Neuron (in vitro differentiated cells): ENCODE measurements around the gene DPH6.

Experiments used
- H2AFZ ChIP-seq: one replicate; pipeline ENCODE4 v1.6.1; 2013; ENCODE audit warnings: low read depth, mild to moderate bottlenecking, inconsistent platforms, low read length, moderate library complexity
- H3K27me3 ChIP-seq: one replicate; pipeline ENCODE4 v1.6.1; 2013; ENCODE audit warnings: low read length; ENCODE audit not compliant: insufficient read depth
- H3K36me3 ChIP-seq: one replicate; pipeline ENCODE4 v1.6.1; 2013; ENCODE audit warnings: low read length; ENCODE audit not compliant: insufficient read depth
- H3K4me1 ChIP-seq: one replicate; pipeline ENCODE4 v1.6.1; 2013; ENCODE audit warnings: low read length; ENCODE audit not compliant: insufficient read depth
- H3K4me3 ChIP-seq: 2 replicates; pipeline ENCODE4 v1.5.1; 2013; ENCODE audit warnings: mild to moderate bottlenecking, low read length, moderate library complexity
- H3K9me3 ChIP-seq: one replicate; pipeline ENCODE4 v1.6.1; 2013; ENCODE audit warnings: low read length

Gene DPH6

DNA sequence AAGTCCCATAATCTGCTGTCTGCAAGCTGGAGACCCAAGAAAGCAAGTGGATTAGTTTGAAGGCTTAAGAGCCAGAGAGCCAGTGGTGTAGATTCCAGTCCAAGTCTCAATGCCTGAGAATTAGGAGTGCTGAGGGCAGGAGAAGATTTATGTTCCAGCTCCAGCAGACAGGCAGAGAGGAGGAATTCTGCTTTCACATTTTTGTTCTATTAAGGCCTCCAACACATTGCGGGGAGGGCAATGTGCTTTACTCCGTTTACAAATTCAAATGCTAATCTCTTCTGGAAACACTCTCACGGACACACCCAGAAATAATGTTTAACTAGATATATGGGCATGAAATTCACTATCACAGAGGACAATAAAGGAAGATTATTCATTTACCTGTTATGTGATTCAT, 54.0 kb downstream of the DPH6 start:
- Histone ChIP-seq H3K36me3 (no peaks in the 10 kb centered on the region), H3K4me3 (no peak overlapping the region), H2AFZ (no peak overlapping the region), H3K4me1 (no peaks in the 10 kb centered on the region), H3K27me3 (no peaks in the 10 kb centered on the region), H3K9me3 (peaks cover 5% of the 10 kb centered on the region)

DNA sequence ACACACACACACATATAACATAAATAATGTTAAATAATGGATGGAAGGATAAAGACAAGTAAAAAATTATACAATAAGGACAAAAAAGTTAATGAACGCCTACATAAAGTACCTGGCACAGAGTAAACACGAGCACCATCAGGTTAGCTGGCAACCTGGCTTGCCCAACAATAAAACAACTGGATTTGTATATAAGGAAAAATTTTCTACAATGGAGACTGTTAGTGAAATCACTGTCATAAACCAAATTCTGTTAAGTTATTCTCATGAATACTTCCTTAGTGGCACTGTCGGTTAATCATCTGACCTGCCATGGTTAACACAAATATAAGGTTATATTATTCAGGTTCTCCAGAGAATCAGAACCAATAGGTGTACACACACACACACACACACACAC, 54.8 kb downstream of the DPH6 start:
- Histone ChIP-seq H3K27me3 (no peaks in the 10 kb centered on the region), H3K4me3 (no peak overlapping the region), H3K4me1 (no peaks in the 10 kb centered on the region), H3K9me3 (peaks cover 8% of the 10 kb centered on the region), H3K36me3 (no peaks in the 10 kb centered on the region), H2AFZ (no peak overlapping the region)

DNA sequence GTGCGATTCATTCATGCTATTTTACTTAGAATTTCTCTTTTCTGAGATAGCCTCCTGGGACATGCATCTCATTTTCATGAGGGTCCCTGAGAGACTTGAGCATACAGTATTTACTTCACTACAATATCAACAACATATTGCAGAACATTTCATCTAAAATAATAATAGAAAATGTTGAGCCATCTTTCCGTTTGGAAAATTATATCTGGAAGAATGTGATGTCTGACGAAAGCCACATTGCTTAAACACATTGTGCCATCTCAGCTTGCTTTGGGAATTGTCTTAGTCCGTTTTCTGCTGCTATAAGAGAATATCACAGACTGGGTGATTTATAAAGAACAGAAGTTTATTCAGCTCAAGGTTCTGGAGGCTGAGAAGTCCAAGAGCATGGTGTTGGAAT, 55.5 kb downstream of the DPH6 start:
- no peaks in the 10 kb centered on the region for H3K4me1 ChIP-seq
- H2AFZ ChIP-seq = no peak overlapping the region
- no peaks in the 10 kb centered on the region for H3K27me3 ChIP-seq
- peaks cover 9% of the 10 kb centered on the region for H3K9me3 ChIP-seq
- no peak overlapping the region for H3K4me3 ChIP-seq
- H3K36me3 ChIP-seq = no peaks in the 10 kb centered on the region

DNA sequence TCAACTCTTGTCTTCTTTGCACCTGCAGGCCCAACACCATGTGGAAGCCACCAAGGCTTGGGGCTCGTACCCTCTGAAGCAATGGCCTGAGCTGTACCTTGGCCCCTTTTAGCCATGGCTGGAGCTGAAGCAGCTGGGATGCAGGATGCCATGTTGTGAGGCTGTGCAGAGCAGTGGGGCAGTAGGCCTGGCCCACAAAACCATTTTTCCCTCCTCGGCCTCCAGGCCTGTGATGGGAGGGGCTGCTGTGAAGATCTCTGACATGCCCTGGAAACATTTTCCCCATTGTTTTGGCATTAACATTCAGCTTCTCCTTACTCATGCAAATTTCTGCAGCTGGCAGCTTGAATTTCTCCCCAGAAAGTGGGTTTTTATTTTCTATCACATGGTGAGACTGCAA, 58.5 kb downstream of the DPH6 start:
- H2AFZ ChIP-seq = no peak overlapping the region
- H3K9me3 ChIP-seq = peaks cover 9% of the 10 kb centered on the region
- H3K27me3 ChIP-seq = no peaks in the 10 kb centered on the region
- H3K4me3 ChIP-seq = no peak overlapping the region
- H3K36me3 ChIP-seq = no peaks in the 10 kb centered on the region
- H3K4me1 ChIP-seq = no peaks in the 10 kb centered on the region

DNA sequence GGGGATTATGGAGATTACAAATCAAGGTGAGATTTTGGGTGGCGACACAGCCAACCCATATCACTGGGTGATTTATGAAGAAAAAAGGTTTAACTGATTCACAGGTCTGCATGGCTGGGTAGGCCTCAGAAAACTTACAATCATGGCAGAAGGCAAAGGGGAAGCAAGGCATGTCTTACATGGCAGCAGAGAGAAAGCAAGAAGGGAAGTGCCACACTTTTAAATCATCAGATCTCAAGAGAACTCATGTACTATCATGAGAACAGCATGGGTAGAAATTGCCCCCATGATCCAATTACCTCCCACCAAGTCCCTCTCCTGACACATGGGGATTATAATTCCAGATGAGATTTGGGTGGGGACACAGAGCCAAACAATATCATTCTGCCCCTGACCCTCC, 59.7 kb downstream of the DPH6 start:
- H3K36me3 ChIP-seq = no peaks in the 10 kb centered on the region
- H2AFZ ChIP-seq = no peak overlapping the region
- no peaks in the 10 kb centered on the region for H3K4me1 ChIP-seq
- H3K9me3 ChIP-seq = peaks cover 9% of the 10 kb centered on the region
- H3K4me3 ChIP-seq = no peak overlapping the region
- no peaks in the 10 kb centered on the region for H3K27me3 ChIP-seq

DNA sequence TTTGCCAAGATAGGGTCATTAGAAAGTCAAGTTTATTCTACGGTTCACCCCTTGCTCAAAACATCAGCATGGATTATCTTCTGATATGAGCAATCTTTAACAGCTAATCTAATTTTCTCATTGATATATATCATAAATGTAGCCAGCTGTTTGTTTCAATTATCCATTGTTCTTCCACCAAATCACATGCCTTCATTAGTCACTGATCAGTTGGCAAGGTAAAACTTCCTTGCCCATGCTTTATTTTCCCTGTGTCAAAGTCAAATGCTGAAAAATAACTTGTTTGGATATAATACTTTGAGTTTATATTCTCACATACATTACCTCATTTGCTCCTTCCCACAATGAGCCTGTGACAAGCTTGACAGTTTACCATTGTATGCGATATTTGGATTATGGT, 60.6 kb downstream of the DPH6 start:
- no peak overlapping the region for H3K4me3 ChIP-seq
- no peaks in the 10 kb centered on the region for H3K4me1 ChIP-seq
- H3K9me3 ChIP-seq = peaks cover 9% of the 10 kb centered on the region

DNA sequence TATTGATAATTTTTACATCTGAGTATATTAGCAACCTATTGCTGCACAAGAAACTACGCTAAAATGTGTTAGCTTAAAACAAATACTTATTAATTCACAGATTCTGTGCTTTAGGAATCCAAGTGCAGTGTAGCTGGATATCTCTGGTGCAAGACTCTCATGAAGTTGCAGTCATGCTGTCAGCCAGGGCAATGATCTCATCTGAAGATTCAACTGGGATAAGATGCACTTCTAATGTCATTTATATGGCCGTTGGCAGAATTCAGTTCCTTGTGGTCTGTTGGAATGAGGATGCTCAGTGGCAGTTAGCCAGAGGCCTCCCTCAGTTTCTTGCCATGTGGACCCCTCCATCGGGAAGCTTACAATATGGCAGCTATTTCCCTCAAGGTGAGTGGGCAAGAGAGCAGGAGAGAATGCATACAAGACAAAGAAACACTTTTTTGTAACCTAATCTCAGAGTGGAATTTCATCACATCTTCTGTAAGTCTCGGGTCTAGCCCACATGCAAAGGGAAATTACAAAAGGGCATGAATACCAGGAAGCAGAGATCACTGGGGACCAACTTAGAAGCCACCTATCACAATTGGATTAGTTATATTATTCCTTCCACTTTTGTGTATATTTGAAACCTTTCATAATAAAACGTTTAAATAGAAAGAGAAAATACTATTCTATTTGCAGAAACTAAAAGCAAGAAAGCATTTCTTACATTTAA, 61.6 kb downstream of the DPH6 start:
- peaks cover 9% of the 10 kb centered on the region for H3K9me3 ChIP-seq
- H3K4me3 ChIP-seq = no peak overlapping the region
- H3K4me1 ChIP-seq = peaks cover 3% of the 10 kb centered on the region

More for the DNA sequence above, 60.6 kb downstream of the DPH6 start:
- no peak overlapping the region for H2AFZ ChIP-seq
- no peaks in the 10 kb centered on the region for H3K27me3 ChIP-seq
- H3K36me3 ChIP-seq = no peaks in the 10 kb centered on the region

DNA sequence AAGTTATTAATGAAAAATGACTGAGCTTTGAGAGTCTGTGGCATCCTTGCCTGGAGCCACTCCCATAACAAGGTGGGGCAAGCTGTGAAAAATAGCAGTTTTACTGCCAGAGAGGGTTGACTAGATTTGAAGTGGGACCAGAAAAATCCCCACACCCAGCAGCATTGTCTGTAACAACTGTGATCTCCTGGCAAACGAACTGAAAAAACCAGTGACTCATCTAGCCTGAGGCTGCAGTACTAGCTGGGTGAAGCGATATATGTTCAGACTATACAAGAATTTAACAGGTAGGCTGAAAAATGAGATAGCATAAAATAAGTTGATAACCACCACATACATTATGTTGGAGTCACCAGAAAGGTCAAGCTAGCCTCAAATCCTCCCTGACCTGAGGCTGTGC, 64.0 kb downstream of the DPH6 start:
- Histone ChIP-seq H3K4me1 (peaks cover 7% of the 10 kb centered on the region), H2AFZ (no peak overlapping the region), H3K27me3 (no peaks in the 10 kb centered on the region), H3K4me3 (no peak overlapping the region), H3K36me3 (no peaks in the 10 kb centered on the region), H3K9me3 (peaks cover 4% of the 10 kb centered on the region)

More for the DNA sequence above, 61.6 kb downstream of the DPH6 start:
- Histone ChIP-seq H3K27me3 (no peaks in the 10 kb centered on the region), H3K36me3 (no peaks in the 10 kb centered on the region), H2AFZ (no peak overlapping the region)

DNA sequence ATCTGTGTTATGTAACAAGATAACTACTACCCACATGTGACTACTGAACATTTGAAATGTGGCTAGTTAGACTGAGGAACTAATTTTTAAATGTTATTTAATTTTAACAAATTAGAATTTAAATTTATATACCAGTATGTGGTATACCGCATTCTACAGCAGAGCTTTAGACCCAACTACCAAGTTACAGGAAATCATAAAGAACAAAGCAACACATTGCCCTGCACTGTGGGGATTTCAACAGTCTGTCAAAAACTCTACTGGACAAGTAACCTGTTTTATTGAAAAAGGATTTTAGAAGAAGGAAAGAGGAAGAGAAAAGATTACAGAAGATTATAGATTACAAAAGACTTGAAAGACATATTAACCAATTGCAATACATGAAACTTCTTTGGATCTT, 64.9 kb downstream of the DPH6 start:
- no peaks in the 10 kb centered on the region for H3K36me3 ChIP-seq
- peaks cover 7% of the 10 kb centered on the region for H3K4me1 ChIP-seq
- no peaks in the 10 kb centered on the region for H3K27me3 ChIP-seq
- no peak overlapping the region for H2AFZ ChIP-seq
- no peak overlapping the region for H3K4me3 ChIP-seq
- peaks cover under 1% of the 10 kb centered on the region for H3K9me3 ChIP-seq

DNA sequence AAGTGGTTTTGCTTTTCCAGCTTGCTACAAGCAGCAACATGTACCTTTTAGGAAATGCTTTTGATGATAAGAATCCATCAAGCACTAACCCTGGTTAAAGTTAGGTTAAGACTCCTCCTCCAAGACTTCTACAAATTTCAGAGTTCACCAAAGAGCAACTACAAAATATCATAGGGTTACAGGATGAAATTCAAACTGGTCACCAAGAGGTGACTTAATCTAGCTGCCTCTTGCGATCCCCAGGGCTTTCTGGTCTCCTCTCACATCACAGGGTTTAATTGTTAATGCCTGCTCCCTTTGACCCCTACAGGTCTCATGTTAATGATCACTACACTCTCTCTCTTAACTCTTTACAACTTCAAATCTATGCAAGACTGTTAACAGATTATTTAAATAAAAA, 66.5 kb downstream of the DPH6 start:
- Histone ChIP-seq H3K27me3 (no peaks in the 10 kb centered on the region), H3K4me1 (peaks cover 7% of the 10 kb centered on the region), H2AFZ (no peak overlapping the region), H3K9me3 (no peaks in the 10 kb centered on the region), H3K36me3 (no peaks in the 10 kb centered on the region), H3K4me3 (no peak overlapping the region)

DNA sequence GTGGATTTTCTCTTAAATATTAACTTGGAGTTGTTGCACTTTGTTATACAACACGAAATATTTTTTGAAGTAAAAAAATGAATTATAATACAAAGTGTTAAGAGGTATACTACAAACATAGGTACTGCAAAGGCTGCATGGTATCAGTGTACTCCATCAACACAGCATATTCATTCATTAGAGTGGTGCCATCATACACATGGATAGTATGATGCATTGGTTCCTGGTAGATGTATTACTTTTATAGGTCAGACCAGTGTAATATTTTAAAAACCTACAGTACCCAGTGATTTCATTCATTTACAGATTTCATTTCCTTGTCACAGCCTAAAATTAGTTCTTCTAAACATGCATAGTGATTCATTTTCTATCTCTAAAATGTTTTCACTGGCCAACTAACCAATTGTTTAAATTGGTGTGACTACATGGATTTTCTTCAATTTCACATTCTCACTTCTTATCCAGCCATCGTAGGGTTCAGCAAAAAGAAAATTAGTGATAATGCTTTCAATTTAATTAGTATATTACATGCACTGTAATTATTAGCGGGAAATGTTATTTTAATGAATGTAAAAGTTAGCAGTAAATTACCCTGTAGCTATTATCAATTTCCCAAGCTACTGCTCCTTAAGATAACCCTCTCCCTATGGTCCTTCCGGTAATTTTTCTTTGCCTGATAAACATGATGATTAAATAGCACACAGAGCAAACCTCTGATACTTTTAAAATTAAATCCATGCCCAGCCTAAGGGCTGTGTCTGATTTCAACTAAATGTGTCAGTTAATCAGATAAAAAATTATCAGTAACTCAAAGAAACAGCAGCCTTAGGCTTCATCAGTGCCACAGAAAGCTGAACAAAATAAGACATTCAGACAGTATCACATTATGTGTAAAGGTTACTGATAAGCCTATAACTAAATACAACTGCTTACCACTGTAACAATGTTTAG, 68.4 kb downstream of the DPH6 start:
- H3K27me3 ChIP-seq = no peaks in the 10 kb centered on the region
- H3K9me3 ChIP-seq = no peaks in the 10 kb centered on the region
- H3K4me1 ChIP-seq = peaks cover 7% of the 10 kb centered on the region
- no peak overlapping the region for H3K4me3 ChIP-seq
- no peak overlapping the region for H2AFZ ChIP-seq
- no peaks in the 10 kb centered on the region for H3K36me3 ChIP-seq

DNA sequence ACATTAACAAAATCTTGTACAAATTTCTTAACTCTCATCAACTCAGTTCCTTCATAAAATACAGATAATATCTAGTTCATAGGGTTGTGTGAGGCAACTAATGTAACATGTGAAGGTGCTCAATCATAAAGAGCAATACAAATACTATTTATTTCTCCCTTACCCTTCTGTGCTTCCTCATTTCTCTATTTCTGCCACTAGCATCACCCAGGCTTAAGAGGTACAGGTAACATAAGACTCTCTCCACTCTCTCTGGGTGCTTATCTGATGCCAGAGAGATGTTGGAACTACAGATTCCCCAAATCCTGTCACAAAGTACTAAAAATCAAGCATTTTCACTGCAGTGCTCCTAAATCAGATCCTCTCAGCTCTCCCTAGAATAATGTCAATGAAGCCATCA, 74.9 kb downstream of the DPH6 start:
- Histone ChIP-seq H3K9me3 (no peaks in the 10 kb centered on the region), H3K4me1 (no peaks in the 10 kb centered on the region), H3K36me3 (no peaks in the 10 kb centered on the region), H3K4me3 (no peak overlapping the region), H2AFZ (no peak overlapping the region), H3K27me3 (no peaks in the 10 kb centered on the region)

DNA sequence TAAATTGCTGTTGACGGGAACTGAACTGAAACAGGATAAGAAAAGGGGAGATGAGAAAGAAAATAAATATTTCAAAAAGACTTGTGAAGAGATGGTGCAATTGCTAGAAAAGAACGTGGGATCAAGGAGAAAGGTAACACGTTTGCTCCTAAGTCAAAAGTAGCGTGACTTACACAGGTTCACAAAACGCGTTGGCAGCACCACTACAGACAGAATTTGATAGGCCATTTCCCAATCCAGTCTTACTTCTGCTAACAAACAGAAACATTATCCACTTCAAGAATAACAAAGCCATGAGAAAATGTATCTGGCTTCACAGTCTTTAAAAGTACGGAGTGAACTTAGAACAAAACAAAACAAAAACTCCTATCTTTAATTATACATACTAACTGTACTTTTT, 75.5 kb downstream of the DPH6 start:
- no peak overlapping the region for H3K4me3 ChIP-seq
- no peaks in the 10 kb centered on the region for H3K27me3 ChIP-seq
- H2AFZ ChIP-seq = no peak overlapping the region
- no peaks in the 10 kb centered on the region for H3K36me3 ChIP-seq
- H3K9me3 ChIP-seq = no peaks in the 10 kb centered on the region
- H3K4me1 ChIP-seq = no peaks in the 10 kb centered on the region
